ENCODE results near the gene AFF3.

GRCh38 chr2:99770876-99771275, 371.5 kb downstream of the AFF3 start:
- TF ChIP-seq, protein P1, sequence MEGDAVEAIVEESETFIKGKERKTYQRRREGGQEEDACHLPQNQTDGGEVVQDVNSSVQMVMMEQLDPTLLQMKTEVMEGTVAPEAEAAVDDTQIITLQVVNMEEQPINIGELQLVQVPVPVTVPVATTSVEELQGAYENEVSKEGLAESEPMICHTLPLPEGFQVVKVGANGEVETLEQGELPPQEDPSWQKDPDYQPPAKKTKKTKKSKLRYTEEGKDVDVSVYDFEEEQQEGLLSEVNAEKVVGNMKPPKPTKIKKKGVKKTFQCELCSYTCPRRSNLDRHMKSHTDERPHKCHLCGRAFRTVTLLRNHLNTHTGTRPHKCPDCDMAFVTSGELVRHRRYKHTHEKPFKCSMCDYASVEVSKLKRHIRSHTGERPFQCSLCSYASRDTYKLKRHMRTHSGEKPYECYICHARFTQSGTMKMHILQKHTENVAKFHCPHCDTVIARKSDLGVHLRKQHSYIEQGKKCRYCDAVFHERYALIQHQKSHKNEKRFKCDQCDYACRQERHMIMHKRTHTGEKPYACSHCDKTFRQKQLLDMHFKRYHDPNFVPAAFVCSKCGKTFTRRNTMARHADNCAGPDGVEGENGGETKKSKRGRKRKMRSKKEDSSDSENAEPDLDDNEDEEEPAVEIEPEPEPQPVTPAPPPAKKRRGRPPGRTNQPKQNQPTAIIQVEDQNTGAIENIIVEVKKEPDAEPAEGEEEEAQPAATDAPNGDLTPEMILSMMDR (conservative IDR thresholded peaks at IDR 0.05 in 1 of 2, IDR thresholded peaks at IDR 0.05 in 1 of 2; ENCODE audit: extremely low read depth in 1 of 2, insufficient read depth in 1 of 2, low read depth in 1 of 2, low read length in 2 of 2) = no peak
- TF ChIP-seq EZH2 (IDR thresholded peaks at IDR 0.05; ENCODE audit: borderline replicate concordance, low read length) = no peak

Measured in mammary epithelial cell (primary cell).